ENCODE measurements around the gene GJA5. TPM values are rescaled to one million over a fixed set of nuclear protein-coding genes. Genes with fewer than 3 reads are reported as not detected.
A peak's percentile ranks its signal among the peaks of the same experiment; 100 is the strongest.

The GJA5 gene
- 0.85 and 1.7 TPM in 2 replicates for total RNA-seq (2014; rRNA removed; shearing (Covaris generic))
- polyA plus RNA-seq (2016; fragmentation: Nextera tagmentation; extraction: Ambion mirVana): 0.24 and 0.50 TPM in 2 replicates
- long read RNA-seq: 0 reads

DNA sequence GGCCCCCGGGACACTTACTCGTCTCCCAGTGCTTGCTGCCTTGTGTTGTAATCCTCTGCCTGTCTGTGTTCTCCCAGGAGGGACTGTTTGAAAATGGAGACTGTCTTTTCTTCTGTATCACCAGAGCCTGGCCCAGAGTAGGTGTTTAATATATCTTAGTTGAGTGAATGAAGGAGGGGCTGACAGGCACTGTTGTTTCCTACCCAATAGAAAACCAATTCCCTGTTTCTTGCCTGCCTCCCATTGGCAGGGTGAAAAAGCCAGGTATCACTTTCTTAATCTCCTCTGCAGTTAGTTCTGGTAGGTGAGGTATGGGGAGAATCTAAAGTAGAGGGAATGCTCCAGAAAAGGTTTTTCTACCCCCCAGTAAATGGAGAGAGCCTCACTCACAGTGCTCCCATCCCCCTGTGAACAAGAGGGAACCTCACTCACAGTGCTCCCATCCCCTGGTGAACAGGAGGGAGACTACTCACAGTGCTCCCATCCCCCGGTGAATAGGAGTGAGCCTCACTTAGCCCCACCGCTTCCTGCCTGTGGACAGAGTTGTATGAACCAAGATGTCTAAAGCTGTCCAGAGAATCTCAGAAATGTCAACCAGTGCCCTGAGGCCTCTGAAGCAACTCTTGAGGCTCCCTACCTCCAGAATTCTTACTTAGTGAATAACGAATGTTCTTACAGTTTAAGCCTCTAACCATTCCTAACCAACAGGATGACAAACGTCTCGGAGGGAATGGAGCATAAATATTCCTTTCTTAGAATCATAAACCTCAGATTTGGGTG lies at the start of gene GJA5:
Gene GJA5 (minus strand): TSS at position 122 of the 780 bp plus-strand sequence. CDS start 1,364 bp downstream, outside the sequence.
- H3K9me2 ChIP-seq (ENCODE audit: insufficient read depth): 0 out of 2 replicates have a peak, but pooled peaks cover 5% of the 10 kb centered on the region
- no peak within 1 kb of the TSS for H3K27ac ChIP-seq (ENCODE audit: low read depth)
- H3K36me3 ChIP-seq (ENCODE audit: insufficient read depth): no peaks in the 10 kb centered on the region
- no peak for TF ChIP-seq NANOG (IDR thresholded peaks at IDR 0.05; ENCODE audit: borderline replicate concordance)
- no peak for TF ChIP-seq EZH2phosphoT487 (IDR thresholded peaks at IDR 0.05; ENCODE audit: unreplicated experiment)
- TF ChIP-seq CREB1 (CRISPR knock-in tag; IDR thresholded peaks at IDR 0.05; ENCODE audit: low read depth): no peak
- TF ChIP-seq, protein P1, sequence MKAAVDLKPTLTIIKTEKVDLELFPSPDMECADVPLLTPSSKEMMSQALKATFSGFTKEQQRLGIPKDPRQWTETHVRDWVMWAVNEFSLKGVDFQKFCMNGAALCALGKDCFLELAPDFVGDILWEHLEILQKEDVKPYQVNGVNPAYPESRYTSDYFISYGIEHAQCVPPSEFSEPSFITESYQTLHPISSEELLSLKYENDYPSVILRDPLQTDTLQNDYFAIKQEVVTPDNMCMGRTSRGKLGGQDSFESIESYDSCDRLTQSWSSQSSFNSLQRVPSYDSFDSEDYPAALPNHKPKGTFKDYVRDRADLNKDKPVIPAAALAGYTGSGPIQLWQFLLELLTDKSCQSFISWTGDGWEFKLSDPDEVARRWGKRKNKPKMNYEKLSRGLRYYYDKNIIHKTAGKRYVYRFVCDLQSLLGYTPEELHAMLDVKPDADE (IDR thresholded peaks at IDR 0.05): no peak
- TF ChIP-seq, protein P2, sequence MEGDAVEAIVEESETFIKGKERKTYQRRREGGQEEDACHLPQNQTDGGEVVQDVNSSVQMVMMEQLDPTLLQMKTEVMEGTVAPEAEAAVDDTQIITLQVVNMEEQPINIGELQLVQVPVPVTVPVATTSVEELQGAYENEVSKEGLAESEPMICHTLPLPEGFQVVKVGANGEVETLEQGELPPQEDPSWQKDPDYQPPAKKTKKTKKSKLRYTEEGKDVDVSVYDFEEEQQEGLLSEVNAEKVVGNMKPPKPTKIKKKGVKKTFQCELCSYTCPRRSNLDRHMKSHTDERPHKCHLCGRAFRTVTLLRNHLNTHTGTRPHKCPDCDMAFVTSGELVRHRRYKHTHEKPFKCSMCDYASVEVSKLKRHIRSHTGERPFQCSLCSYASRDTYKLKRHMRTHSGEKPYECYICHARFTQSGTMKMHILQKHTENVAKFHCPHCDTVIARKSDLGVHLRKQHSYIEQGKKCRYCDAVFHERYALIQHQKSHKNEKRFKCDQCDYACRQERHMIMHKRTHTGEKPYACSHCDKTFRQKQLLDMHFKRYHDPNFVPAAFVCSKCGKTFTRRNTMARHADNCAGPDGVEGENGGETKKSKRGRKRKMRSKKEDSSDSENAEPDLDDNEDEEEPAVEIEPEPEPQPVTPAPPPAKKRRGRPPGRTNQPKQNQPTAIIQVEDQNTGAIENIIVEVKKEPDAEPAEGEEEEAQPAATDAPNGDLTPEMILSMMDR (conservative IDR thresholded peaks at IDR 0.05; ENCODE audit: low read depth in 2 of 2): no peak
- no peak for TF ChIP-seq EZH2 (IDR thresholded peaks at IDR 0.05; ENCODE audit: low read depth, unreplicated experiment)
- no peak for TF ChIP-seq POLR2AphosphoS5 (IDR thresholded peaks at IDR 0.05; ENCODE audit: low read depth)
- TF ChIP-seq ZNF331 (CRISPR knock-in tag; IDR thresholded peaks at IDR 0.05; ENCODE audit: low read depth): no peak
- TF ChIP-seq, protein P3, sequence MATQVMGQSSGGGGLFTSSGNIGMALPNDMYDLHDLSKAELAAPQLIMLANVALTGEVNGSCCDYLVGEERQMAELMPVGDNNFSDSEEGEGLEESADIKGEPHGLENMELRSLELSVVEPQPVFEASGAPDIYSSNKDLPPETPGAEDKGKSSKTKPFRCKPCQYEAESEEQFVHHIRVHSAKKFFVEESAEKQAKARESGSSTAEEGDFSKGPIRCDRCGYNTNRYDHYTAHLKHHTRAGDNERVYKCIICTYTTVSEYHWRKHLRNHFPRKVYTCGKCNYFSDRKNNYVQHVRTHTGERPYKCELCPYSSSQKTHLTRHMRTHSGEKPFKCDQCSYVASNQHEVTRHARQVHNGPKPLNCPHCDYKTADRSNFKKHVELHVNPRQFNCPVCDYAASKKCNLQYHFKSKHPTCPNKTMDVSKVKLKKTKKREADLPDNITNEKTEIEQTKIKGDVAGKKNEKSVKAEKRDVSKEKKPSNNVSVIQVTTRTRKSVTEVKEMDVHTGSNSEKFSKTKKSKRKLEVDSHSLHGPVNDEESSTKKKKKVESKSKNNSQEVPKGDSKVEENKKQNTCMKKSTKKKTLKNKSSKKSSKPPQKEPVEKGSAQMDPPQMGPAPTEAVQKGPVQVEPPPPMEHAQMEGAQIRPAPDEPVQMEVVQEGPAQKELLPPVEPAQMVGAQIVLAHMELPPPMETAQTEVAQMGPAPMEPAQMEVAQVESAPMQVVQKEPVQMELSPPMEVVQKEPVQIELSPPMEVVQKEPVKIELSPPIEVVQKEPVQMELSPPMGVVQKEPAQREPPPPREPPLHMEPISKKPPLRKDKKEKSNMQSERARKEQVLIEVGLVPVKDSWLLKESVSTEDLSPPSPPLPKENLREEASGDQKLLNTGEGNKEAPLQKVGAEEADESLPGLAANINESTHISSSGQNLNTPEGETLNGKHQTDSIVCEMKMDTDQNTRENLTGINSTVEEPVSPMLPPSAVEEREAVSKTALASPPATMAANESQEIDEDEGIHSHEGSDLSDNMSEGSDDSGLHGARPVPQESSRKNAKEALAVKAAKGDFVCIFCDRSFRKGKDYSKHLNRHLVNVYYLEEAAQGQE (IDR thresholded peaks at IDR 0.05; ENCODE audit: unreplicated experiment): no peak
- no peak for TF ChIP-seq STAT1 (IDR thresholded peaks at IDR 0.05; ENCODE audit: unreplicated experiment)
- TF ChIP-seq JUNB (IDR thresholded peaks at IDR 0.05; ENCODE audit: unreplicated experiment): no peak
- TF ChIP-seq ZNF114 (CRISPR knock-in tag; IDR thresholded peaks at IDR 0.05): no peak
- no peaks in the 10 kb centered on the region for H3K4me1 ChIP-seq (ENCODE audit: insufficient read depth)
- Mint-ChIP-seq H3K27ac (no peak within 1 kb of the TSS), H3K9me3 (no peaks in the 10 kb centered on the region), H3K4me1 (peaks cover 6% of the 10 kb centered on the region; the same call in 2 of the 3 replicates), H3K36me3 (ENCODE audit: low read depth) (no peaks in the 10 kb centered on the region), H3K4me3 (no peak within 1 kb of the TSS), H3K27me3 (ENCODE audit: insufficient read depth, low read depth, poor library complexity) (no peaks in the 10 kb centered on the region)
- ATAC-seq (no peak), DNase-seq (ENCODE audit: low spot score) (no peak)
- peak within 1 kb of the TSS; percentile 72; the same call in 1 of the 2 replicates for H2AFZ ChIP-seq
- H3K79me2 ChIP-seq (replicated peaks; ENCODE audit: insufficient read depth): no peaks in the 10 kb centered on the region
- no peak within 1 kb of the TSS for H3K4me3 ChIP-seq
- H3K27me3 ChIP-seq (ENCODE audit: insufficient read depth): no peaks in the 10 kb centered on the region
- H3K4me2 ChIP-seq: no peak within 1 kb of the TSS
- H3F3A ChIP-seq (replicated peaks; ENCODE audit: low read depth): no peaks in the 10 kb centered on the region
- no peaks in the 10 kb centered on the region for H4K20me1 ChIP-seq (replicated peaks; ENCODE audit: insufficient read depth)
